ENCODE data around the gene CATSPER1. TPM values are rescaled to one million over a fixed set of nuclear protein-coding genes. Genes with fewer than 3 reads are reported as not detected.
A peak's percentile ranks its signal among the peaks of the same experiment; 100 is the strongest.
"Not testable (repeated sequence)": the region's sequence is repeated elsewhere in the genome, so short reads cannot be mapped to it uniquely, and the experiment has no call there.

CATSPER1 gene
- total and polyA plus RNA-seq, 12 donors, result 0.17 to 1.1 TPM; not detected in 10

DNA sequence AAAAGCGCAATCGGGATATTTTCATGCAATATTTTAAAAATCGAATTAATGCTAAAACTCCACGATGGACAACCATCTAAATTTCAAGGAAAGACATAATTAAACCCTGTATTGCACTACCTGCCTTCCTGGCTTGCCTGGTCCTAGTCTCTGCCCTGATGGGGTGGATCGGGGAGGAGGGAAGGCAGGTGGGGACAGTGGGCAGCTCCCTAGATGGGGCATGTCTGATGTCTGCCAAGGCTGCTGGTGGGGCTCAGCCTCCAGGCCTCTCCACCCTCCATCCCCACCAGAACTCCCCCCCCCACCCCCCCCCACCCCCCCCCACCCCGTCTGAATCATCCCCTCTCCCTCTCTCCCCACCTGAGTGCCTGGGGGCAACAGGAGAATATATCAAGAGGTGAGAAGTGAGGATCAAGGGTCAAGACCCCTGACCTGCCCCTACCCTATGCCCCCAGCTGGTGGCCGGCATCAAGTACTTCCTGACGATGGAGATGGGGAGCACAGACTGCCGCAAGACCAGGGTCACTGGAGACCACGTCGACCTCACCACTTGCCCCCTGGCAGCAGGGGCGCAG is 13.8 kb downstream of the CATSPER1 start:
- Histone ChIP-seq H3K27me3 (peaks cover 8 to 39% (median 23%) of the 10 kb centered on the region in 7 donors), H3K27ac (no peak overlapping the region), H3K36me3 (no peaks in the 10 kb centered on the region), H3K4me1 (peaks cover 0 to 30% (median 18%) of the 10 kb centered on the region in 9 donors), H3K4me3 (peak overlapping the region in 1 of 10 donors; percentile 30), H3K9me3 (no peaks in the 10 kb centered on the region)
- DNase-seq (no peak), ATAC-seq (no peak)
- intact Hi-C loops (cut with DNase I), result no loop called here
- TF ChIP-seq, protein P1, sequence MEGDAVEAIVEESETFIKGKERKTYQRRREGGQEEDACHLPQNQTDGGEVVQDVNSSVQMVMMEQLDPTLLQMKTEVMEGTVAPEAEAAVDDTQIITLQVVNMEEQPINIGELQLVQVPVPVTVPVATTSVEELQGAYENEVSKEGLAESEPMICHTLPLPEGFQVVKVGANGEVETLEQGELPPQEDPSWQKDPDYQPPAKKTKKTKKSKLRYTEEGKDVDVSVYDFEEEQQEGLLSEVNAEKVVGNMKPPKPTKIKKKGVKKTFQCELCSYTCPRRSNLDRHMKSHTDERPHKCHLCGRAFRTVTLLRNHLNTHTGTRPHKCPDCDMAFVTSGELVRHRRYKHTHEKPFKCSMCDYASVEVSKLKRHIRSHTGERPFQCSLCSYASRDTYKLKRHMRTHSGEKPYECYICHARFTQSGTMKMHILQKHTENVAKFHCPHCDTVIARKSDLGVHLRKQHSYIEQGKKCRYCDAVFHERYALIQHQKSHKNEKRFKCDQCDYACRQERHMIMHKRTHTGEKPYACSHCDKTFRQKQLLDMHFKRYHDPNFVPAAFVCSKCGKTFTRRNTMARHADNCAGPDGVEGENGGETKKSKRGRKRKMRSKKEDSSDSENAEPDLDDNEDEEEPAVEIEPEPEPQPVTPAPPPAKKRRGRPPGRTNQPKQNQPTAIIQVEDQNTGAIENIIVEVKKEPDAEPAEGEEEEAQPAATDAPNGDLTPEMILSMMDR (IDR thresholded peaks at IDR 0.05), result no peak
- WGBS, 2 donors, result 52 to 60% methylated on average over 11 to 12 of the region's 12 CpGs

GRCh38 chr11:66011785-66012303 is 14.4 kb downstream of the CATSPER1 start, which contains the start of gene CST6:
Gene CST6, plus strand, starts transcription at chr11:66012008. Its CDS starts 37 bp downstream, at chr11:66012045.
- Histone ChIP-seq H3K27me3 (peaks cover 8 to 39% (median 23%) of the 10 kb centered on the region in 7 donors), H3K9me3 (no peaks in the 10 kb centered on the region), H3K4me3 (peak within 1 kb of the TSS in 3 of 10 donors; percentile 0 to 30 (median 17)), H3K36me3 (no peaks in the 10 kb centered on the region), H3K4me1 (peaks cover 0 to 35% (median 18%) of the 10 kb centered on the region in 9 donors), H3K27ac (no peak within 1 kb of the TSS)
- DNase-seq (no peak), ATAC-seq (no peak)
- TF ChIP-seq, protein P1 (IDR thresholded peaks at IDR 0.05), result no peak
- WGBS, 2 donors, result 7% methylated on average over 61 of the region's 61 CpGs
- intact Hi-C loops (cut with DNase I), result no loop called here

GRCh38 chr11:66011239-66011784 is 15.0 kb downstream of the CATSPER1 start:
- DNase-seq (no peak), ATAC-seq (no peak)
- peak overlapping the region in 2 of 10 donors; percentile 0 to 30 for H3K4me3 ChIP-seq
- peaks cover 0 to 5% (median 0%) of the 10 kb centered on the region in 9 donors for H3K36me3 ChIP-seq
- TF ChIP-seq, protein P1 (IDR thresholded peaks at IDR 0.05), result no peak
- WGBS, 2 donors, result 42 to 49% methylated on average over 13 to 14 of the region's 14 CpGs
- H3K27me3 ChIP-seq, result peaks cover 8 to 39% (median 23%) of the 10 kb centered on the region in 7 donors
- peaks cover 0 to 30% (median 14%) of the 10 kb centered on the region in 9 donors for H3K4me1 ChIP-seq
- no peak overlapping the region for H3K27ac ChIP-seq
- intact Hi-C loops (cut with DNase I), result no loop called here
- no peaks in the 10 kb centered on the region for H3K9me3 ChIP-seq

DNA sequence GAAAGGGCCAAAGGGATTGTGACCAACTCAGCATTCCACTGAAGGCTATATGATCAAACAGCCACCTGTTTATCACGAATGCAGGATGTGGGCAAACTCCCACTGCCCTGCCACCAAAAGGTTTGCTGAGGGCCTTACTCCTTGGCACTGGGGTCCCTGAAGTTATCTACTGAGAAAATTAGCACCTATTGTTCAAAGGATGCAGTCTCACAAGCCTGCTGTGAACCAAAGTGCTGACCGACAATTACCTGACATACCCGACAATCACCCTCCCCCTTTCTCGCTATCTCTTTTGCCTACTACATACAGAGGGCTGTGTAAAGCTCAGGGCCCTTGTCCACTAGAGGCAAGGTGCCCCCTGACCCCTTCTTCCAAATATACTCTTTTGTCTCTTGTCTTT is 16.2 kb downstream of the CATSPER1 start:
- H3K27ac ChIP-seq; ATAC-seq; H3K4me3 ChIP-seq; intact Hi-C loops (cut with DNase I); DNase-seq; H3K9me3 ChIP-seq: not testable (repeated sequence)
- H3K27me3 ChIP-seq, result peaks cover 8 to 39% (median 23%) of the 10 kb centered on the region in 7 donors
- H3K4me1 ChIP-seq, result peaks cover 0 to 23% (median 5%) of the 10 kb centered on the region in 9 donors
- H3K36me3 ChIP-seq, result peaks cover 0 to 18% (median 4%) of the 10 kb centered on the region in 9 donors
- 43 to 71% methylated on average over 4 of the region's 4 CpGs for WGBS, 2 donors

Measured in heart right ventricle (tissue), 16 donors.